Gastrocnemius medialis (tissue), 4 donors: ENCODE data around the gene PSRC1. TPM values are rescaled to one million over a fixed set of nuclear protein-coding genes. Genes with fewer than 3 reads are reported as not detected.

Experiments
- ATAC-seq, 2 donors: fragments of 150-250 bp; one replicate each; pipeline ENCODE4 v1.9.1; 2016
- DNase-seq, 2 donors: peaks; one replicate each; pipeline ENCODE4 v3.0.0-alpha.2; 2019
- H3K27ac ChIP-seq, 4 donors: fragments of 200-600 bp; sonication (generic); 1 replicate in 1 of 4; 2 replicates in 3 of 4; pipeline ENCODE4 v1.5.1; 2016 to 2018; ENCODE audit warnings: mild to moderate bottlenecking in 2 of 4, moderate library complexity in 1 of 4
- H3K27me3 ChIP-seq, 3 donors: fragments of 200-600 bp; sonication (generic) in 2 of 3; 1 replicate in 1 of 3; 2 replicates in 2 of 3; pipeline versions ENCODE4 v1.5.1 to v1.6.0; 2016 to 2019; ENCODE audit warnings: mild to moderate bottlenecking in 1 of 3, moderate library complexity in 1 of 3
- H3K36me3 ChIP-seq, 2 donors: fragments of 200-600 bp; sonication (generic) in 1 of 2; one replicate each; pipeline ENCODE4 v1.5.1; 2017 to 2018
- H3K4me1 ChIP-seq, 2 donors: fragments of 200-600 bp; sonication (generic) in 1 of 2; one replicate each; pipeline ENCODE4 v1.5.1; 2016 to 2017; ENCODE audit warnings: mild to moderate bottlenecking in 2 of 2
- H3K4me3 ChIP-seq, 4 donors: fragments of 200-600 bp; sonication (generic) in 3 of 4; 1 replicate in 1 of 4; 2 replicates in 3 of 4; pipeline ENCODE4 v1.5.1; 2016 to 2019; ENCODE audit warnings: mild to moderate bottlenecking in 2 of 4
- H3K9me3 ChIP-seq, 3 donors: fragments of 200-600 bp; sonication (generic) in 2 of 3; 1 replicate in 1 of 3; 2 replicates in 2 of 3; pipeline ENCODE4 v1.5.1; 2016 to 2019
- POLR2A ChIP-seq, 2 donors: fragments of 450-650 bp; IDR thresholded peaks; one replicate each; pipeline ENCODE4 v1.6.1; 2017; ENCODE audit warnings: antibody characterized with exemption in 2 of 2, mild to moderate bottlenecking in 2 of 2, moderate library complexity in 2 of 2
- in situ Hi-C, 4 donors: fragments of 200-750 bp; cut with MboI; loops; one replicate each; pipeline versions ENCODE4 v1.15.0 to v1.8.0; 2017; ENCODE audit warnings: low sequenced_read_pairs in 4 of 4
- intact Hi-C: fragments of 100-400 bp; cut with DNase I; formaldehyde crosslinking; loops from one replicate; pipeline ENCODE4 v1.15.1; 2023; ENCODE audit warnings: low total_unique reads
- total RNA-seq, 4 donors: library from RNA; depleted of rRNA; stranded (reverse); fragments of >200 nt; gene quantifications; one replicate each; pipeline versions ENCODE4 v1.1.0 to v1.2.3, GENCODE V29; 2016
- TF ChIP-seq, protein P1 (sequence below), 5 experiments: fragments of 450-650 bp in 3 of 5; fragments of 200-600 bp in 2 of 5; sonication (generic) in 2 of 5; IDR thresholded peaks in 4 of 5; conservative IDR thresholded peaks in 1 of 5; 1 replicate in 4 of 5; 2 replicates in 1 of 5; pipeline ENCODE4 v1.5.1; 2016 to 2019; ENCODE audit warnings: antibody characterized with exemption in 5 of 5, mild to moderate bottlenecking in 3 of 5, moderate library complexity in 3 of 5

PSRC1 gene
- total RNA-seq, 4 donors from 2014 or later, result 0.19 to 2.3 (median 0.84) TPM; not detected in 1

DNA sequence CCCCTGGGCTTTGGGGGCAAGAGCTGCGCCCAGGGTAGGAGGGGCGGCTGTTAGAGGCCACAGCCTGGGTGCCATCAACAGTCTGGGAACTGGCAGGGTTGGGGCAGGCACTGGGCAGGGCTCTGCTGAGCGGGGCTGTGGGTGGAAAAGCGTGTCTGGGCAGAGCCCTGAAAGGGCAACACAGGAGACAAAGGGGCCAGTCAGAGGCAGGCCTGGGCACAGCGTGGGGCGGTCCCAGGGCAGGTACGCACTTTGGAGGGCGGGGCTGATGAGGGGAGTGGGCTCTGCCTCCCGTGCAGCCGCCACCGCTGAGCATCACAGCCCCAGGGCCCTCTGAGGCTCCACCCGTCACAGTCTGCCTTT, 19.7 kb downstream of the PSRC1 start:
- Histone ChIP-seq H3K27me3 (no peaks in the 10 kb centered on the region), H3K27ac (no peak overlapping the region), H3K4me1 (no peaks in the 10 kb centered on the region), H3K36me3 (no peaks in the 10 kb centered on the region), H3K9me3 (no peaks in the 10 kb centered on the region), H3K4me3 (no peak overlapping the region)
- DNase-seq (no peak), ATAC-seq (no peak)
- no peak for TF ChIP-seq POLR2A (IDR thresholded peaks at IDR 0.05)
- TF ChIP-seq, protein P1, sequence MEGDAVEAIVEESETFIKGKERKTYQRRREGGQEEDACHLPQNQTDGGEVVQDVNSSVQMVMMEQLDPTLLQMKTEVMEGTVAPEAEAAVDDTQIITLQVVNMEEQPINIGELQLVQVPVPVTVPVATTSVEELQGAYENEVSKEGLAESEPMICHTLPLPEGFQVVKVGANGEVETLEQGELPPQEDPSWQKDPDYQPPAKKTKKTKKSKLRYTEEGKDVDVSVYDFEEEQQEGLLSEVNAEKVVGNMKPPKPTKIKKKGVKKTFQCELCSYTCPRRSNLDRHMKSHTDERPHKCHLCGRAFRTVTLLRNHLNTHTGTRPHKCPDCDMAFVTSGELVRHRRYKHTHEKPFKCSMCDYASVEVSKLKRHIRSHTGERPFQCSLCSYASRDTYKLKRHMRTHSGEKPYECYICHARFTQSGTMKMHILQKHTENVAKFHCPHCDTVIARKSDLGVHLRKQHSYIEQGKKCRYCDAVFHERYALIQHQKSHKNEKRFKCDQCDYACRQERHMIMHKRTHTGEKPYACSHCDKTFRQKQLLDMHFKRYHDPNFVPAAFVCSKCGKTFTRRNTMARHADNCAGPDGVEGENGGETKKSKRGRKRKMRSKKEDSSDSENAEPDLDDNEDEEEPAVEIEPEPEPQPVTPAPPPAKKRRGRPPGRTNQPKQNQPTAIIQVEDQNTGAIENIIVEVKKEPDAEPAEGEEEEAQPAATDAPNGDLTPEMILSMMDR (IDR thresholded peaks at IDR 0.05 in 4 of 5, conservative IDR thresholded peaks at IDR 0.05 in 1 of 5), result no peak
- intact Hi-C loops, result loop anchor here (1.0 kb wide), 3 partner anchors 62 to 269 kb away; no protein-coding TSS in a partner anchor
- in situ Hi-C loops, result loop anchor here in 1 of 4 donors (10.0 kb wide), 1 partner anchor 142 kb away; no protein-coding TSS in a partner anchor

DNA sequence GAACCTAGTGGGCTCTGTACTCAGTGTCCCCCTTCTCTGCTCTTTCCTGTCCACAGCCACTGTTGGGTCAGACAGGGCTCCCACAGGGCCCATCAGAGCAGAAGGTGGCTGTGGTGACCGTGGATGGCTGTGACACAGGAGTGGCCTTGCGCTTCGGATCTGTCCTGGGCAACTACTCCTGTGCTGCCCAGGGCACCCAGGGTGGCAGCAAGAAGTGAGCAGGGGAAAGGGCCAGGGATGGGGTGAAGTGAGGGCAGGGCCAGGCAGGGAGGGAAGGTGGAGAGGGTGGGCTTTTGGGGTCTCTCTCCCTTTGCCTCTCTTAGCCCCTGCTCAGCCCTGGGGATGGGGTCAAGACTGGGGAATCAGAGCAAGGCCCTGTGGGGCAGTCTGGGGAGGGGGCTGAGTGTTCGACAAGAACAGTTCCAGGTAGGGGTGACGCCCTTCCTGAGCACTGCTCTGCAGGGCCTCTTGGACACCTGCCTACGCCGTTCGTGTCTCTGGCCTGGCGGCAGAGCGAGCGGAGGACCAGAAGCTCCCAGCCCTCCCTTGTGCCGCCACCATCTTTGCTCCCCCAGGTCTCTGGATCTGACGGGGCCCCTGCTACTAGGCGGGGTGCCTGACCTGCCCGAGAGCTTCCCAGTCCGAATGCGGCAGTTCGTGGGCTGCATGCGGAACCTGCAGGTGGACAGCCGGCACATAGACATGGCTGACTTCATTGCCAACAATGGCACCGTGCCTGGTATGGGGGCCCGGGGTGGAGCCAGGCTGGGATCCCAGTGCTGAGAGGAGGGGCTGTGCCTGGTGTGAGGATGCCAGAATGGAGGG, 20.5 kb downstream of the PSRC1 start:
- intact Hi-C loops, result loop anchor here (1.0 kb wide), 3 partner anchors 61 to 270 kb away; no protein-coding TSS in a partner anchor
- no peaks in the 10 kb centered on the region for H3K9me3 ChIP-seq
- no peak for TF ChIP-seq POLR2A (IDR thresholded peaks at IDR 0.05)
- TF ChIP-seq, protein P1 (IDR thresholded peaks at IDR 0.05 in 4 of 5, conservative IDR thresholded peaks at IDR 0.05 in 1 of 5), result no peak
- no peak overlapping the region for H3K4me3 ChIP-seq
- H3K36me3 ChIP-seq, result no peaks in the 10 kb centered on the region
- H3K27me3 ChIP-seq, result no peaks in the 10 kb centered on the region
- in situ Hi-C loops, result loop anchor here in 1 of 4 donors (10.0 kb wide), 1 partner anchor 142 kb away; no protein-coding TSS in a partner anchor
- no peak for ATAC-seq
- H3K4me1 ChIP-seq, result no peaks in the 10 kb centered on the region
- H3K27ac ChIP-seq, result no peak overlapping the region
- no peak for DNase-seq

DNA sequence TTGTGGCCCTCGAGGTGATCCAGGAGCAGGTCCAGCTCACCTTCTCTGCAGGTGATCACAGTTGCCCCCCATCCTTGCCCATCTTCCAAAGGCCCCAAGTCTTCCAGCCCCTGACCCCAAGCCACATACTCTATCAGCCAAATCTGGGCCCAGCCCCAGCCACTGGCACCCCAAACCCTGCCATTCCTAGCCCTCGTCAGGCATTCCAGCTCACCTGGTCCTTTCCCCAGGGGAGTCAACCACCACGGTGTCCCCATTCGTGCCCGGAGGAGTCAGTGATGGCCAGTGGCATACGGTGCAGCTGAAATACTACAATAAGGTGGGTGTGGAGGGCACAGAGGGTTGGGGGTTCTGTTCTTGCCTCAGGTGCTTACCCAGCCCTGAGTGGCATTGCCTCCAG, 21.4 kb downstream of the PSRC1 start:
- intact Hi-C loops (no loop called here), in situ Hi-C loops (loop anchor here in 1 of 4 donors (10.0 kb wide), 1 partner anchor 143 kb away; no protein-coding TSS in a partner anchor)
- TF ChIP-seq, protein P1 (IDR thresholded peaks at IDR 0.05 in 4 of 5, conservative IDR thresholded peaks at IDR 0.05 in 1 of 5), result no peak
- no peak for TF ChIP-seq POLR2A (IDR thresholded peaks at IDR 0.05)
- DNase-seq, result no peak
- Histone ChIP-seq H3K27ac (no peak overlapping the region), H3K27me3 (no peaks in the 10 kb centered on the region), H3K9me3 (no peaks in the 10 kb centered on the region), H3K4me1 (no peaks in the 10 kb centered on the region), H3K36me3 (no peaks in the 10 kb centered on the region), H3K4me3 (no peak overlapping the region)
- no peak for ATAC-seq

DNA sequence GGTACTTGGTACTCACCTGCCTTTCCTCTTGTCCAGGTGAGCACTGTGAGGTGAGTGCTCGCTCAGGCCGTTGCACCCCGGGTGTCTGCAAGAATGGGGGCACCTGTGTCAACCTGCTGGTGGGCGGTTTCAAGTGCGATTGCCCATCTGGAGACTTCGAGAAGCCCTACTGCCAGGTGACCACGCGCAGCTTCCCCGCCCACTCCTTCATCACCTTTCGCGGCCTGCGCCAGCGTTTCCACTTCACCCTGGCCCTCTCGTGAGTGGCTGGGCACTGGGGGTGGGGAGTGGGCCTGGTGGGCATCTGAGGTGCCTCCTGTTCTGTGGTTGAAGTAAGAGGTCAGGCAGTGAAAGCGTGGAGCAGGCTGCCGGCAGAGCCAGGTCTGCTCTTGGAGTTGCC, 21.9 kb downstream of the PSRC1 start:
- Histone ChIP-seq H3K27ac (no peak overlapping the region), H3K4me1 (no peaks in the 10 kb centered on the region), H3K36me3 (no peaks in the 10 kb centered on the region), H3K4me3 (no peak overlapping the region), H3K9me3 (no peaks in the 10 kb centered on the region), H3K27me3 (no peaks in the 10 kb centered on the region)
- in situ Hi-C loops, result loop anchor here in 1 of 4 donors (10.0 kb wide), 1 partner anchor 144 kb away; no protein-coding TSS in a partner anchor
- TF ChIP-seq, protein P1 (IDR thresholded peaks at IDR 0.05 in 4 of 5, conservative IDR thresholded peaks at IDR 0.05 in 1 of 5), result no peak
- TF ChIP-seq POLR2A (IDR thresholded peaks at IDR 0.05), result no peak
- intact Hi-C loops, result no loop called here
- ATAC-seq (no peak), DNase-seq (no peak)
